ENCODE measurements around the gene THG1L. TPM values are rescaled to one million over a fixed set of nuclear protein-coding genes. Genes with fewer than 3 reads are reported as not detected.
A peak's percentile ranks its signal among the peaks of the same experiment; 100 is the strongest.

The THG1L gene
- total and polyA plus RNA-seq, 2 donors from 2014 or later, result 9.8 to 11.7 TPM

- DNase-seq (no peak), FAIRE-seq (no peak)
- intact Hi-C loops (cut with DNase I), result no loop called here
- H3K9ac ChIP-seq (ENCODE audit: low read length in 3 of 3), result no peak overlapping the region
- no peaks in the 10 kb centered on the region for H3K27me3 ChIP-seq (ENCODE audit: control insufficient read depth, insufficient read depth, low read length)
- no peak overlapping the region for H3K4me3 ChIP-seq (ENCODE audit: low read length in 3 of 3)
- no peaks in the 10 kb centered on the region for H3K9me3 ChIP-seq (ENCODE audit: control insufficient read depth in 2 of 3, insufficient read depth in 1 of 3, low read length in 3 of 3)
- no peak overlapping the region for H3K27ac ChIP-seq (ENCODE audit: low read depth in 2 of 2, low read length in 2 of 2)
- TF ChIP-seq CTCF (IDR thresholded peaks at IDR 0.05; ENCODE audit: borderline replicate concordance, extremely low read depth, insufficient read depth), result no peak
- peaks cover 0 to 10% (median 0%) of the 10 kb centered on the region in 3 donors for H3K4me1 ChIP-seq (ENCODE audit: control insufficient read depth in 2 of 3, insufficient read depth in 2 of 3, low read depth in 1 of 3, low read length in 3 of 3)
- peaks cover 0 to 2% (median 0%) of the 10 kb centered on the region in 3 donors for H3K36me3 ChIP-seq (ENCODE audit: control insufficient read depth in 2 of 3, insufficient read depth in 3 of 3, low read length in 3 of 3)
Measured at GRCh38 chr5:157747173-157747740, 16.0 kb downstream of the THG1L start.

- no peaks in the 10 kb centered on the region for H3K9me3 ChIP-seq (ENCODE audit: control insufficient read depth in 2 of 3, insufficient read depth in 1 of 3, low read length in 3 of 3)
- peaks cover 0 to 10% (median 0%) of the 10 kb centered on the region in 3 donors for H3K4me1 ChIP-seq (ENCODE audit: control insufficient read depth in 2 of 3, insufficient read depth in 2 of 3, low read depth in 1 of 3, low read length in 3 of 3)
- no peaks in the 10 kb centered on the region for H3K27me3 ChIP-seq (ENCODE audit: control insufficient read depth, insufficient read depth, low read length)
- H3K36me3 ChIP-seq (ENCODE audit: control insufficient read depth in 2 of 3, insufficient read depth in 3 of 3, low read length in 3 of 3), result peaks cover 0 to 4% (median 2%) of the 10 kb centered on the region in 3 donors
- H3K27ac ChIP-seq (ENCODE audit: low read depth in 2 of 2, low read length in 2 of 2), result no peak overlapping the region
- no peak overlapping the region for H3K4me3 ChIP-seq (ENCODE audit: low read length in 3 of 3)
- peak in 2 of 5 donors; percentile 38 to 59 for DNase-seq
- no peak for TF ChIP-seq CTCF (IDR thresholded peaks at IDR 0.05; ENCODE audit: borderline replicate concordance, extremely low read depth, insufficient read depth)
- FAIRE-seq, result no peak
- intact Hi-C loops (cut with DNase I), result no loop called here
- H3K9ac ChIP-seq (ENCODE audit: low read length in 3 of 3), result no peak overlapping the region
Measured at GRCh38 chr5:157747766-157748700, 16.8 kb downstream of the THG1L start.

GRCh38 chr5:157748760-157749461 is 17.7 kb downstream of the THG1L start:
- H3K9ac ChIP-seq (ENCODE audit: low read length in 3 of 3), result no peak overlapping the region
- DNase-seq (no peak), FAIRE-seq (no peak)
- no peak overlapping the region for H3K4me3 ChIP-seq (ENCODE audit: low read length in 3 of 3)
- intact Hi-C loops (cut with DNase I), result no loop called here
- H3K27ac ChIP-seq (ENCODE audit: low read depth in 2 of 2, low read length in 2 of 2), result no peak overlapping the region
- no peaks in the 10 kb centered on the region for H3K9me3 ChIP-seq (ENCODE audit: control insufficient read depth in 2 of 3, insufficient read depth in 1 of 3, low read length in 3 of 3)
- TF ChIP-seq CTCF (IDR thresholded peaks at IDR 0.05; ENCODE audit: borderline replicate concordance, extremely low read depth, insufficient read depth), result no peak
- no peaks in the 10 kb centered on the region for H3K27me3 ChIP-seq (ENCODE audit: control insufficient read depth, insufficient read depth, low read length)
- H3K4me1 ChIP-seq (ENCODE audit: control insufficient read depth in 2 of 3, insufficient read depth in 2 of 3, low read depth in 1 of 3, low read length in 3 of 3), result peaks cover 0 to 7% (median 0%) of the 10 kb centered on the region in 3 donors
- H3K36me3 ChIP-seq (ENCODE audit: control insufficient read depth in 2 of 3, insufficient read depth in 3 of 3, low read length in 3 of 3), result peaks cover 0 to 11% (median 2%) of the 10 kb centered on the region in 3 donors

Measured in kidney (tissue), 14 donors.